Transverse colon (tissue), 4 donors: ENCODE data around the gene RNFT2.

ENCODE experiments used
- POLR2A ChIP-seq: fragments of 450-650 bp; IDR thresholded peaks from one replicate; pipeline ENCODE4 v1.6.1; 2016; ENCODE audit warnings: antibody characterized with exemption, mild to moderate bottlenecking, moderate library complexity
- POLR2AphosphoS5 ChIP-seq, 3 donors: sonication (generic); formaldehyde crosslinking; IDR thresholded peaks; one replicate each; pipeline ENCODE4 v1.6.1; 2016; ENCODE audit warnings: antibody characterized with exemption in 3 of 3
- TF ChIP-seq, protein P1 (sequence below), 5 experiments: fragments of 200-600 bp in 3 of 5; fragments of 450-650 bp in 2 of 5; sonication (generic) in 3 of 5; IDR thresholded peaks; 1 replicate in 2 of 5; 2 replicates in 3 of 5; pipeline ENCODE4 v1.5.1; 2016 to 2017; ENCODE audit warnings: antibody characterized with exemption in 5 of 5, inconsistent platforms in 3 of 5, mild to moderate bottlenecking in 2 of 5, moderate library complexity in 1 of 5

DNA sequence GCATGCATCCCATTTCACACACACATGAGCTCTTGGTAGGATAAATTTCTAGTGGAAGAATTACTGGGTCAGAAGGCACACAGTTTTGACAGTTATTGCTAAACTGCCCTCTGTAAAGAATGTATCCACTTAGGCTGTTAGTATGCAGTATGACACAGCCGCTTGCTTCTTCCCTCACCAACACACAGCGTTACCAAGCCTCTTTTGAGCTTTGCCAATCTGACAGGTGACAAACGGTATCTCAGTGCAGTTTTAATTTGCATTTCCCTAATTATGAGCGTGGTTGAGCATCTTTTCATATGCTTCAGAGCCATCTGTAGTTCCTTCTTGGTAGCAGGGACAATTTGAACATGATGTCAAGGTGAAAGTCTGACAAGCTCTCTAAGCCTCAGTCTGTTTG, 100.2 kb downstream of the RNFT2 start:
- TF ChIP-seq, protein P1, sequence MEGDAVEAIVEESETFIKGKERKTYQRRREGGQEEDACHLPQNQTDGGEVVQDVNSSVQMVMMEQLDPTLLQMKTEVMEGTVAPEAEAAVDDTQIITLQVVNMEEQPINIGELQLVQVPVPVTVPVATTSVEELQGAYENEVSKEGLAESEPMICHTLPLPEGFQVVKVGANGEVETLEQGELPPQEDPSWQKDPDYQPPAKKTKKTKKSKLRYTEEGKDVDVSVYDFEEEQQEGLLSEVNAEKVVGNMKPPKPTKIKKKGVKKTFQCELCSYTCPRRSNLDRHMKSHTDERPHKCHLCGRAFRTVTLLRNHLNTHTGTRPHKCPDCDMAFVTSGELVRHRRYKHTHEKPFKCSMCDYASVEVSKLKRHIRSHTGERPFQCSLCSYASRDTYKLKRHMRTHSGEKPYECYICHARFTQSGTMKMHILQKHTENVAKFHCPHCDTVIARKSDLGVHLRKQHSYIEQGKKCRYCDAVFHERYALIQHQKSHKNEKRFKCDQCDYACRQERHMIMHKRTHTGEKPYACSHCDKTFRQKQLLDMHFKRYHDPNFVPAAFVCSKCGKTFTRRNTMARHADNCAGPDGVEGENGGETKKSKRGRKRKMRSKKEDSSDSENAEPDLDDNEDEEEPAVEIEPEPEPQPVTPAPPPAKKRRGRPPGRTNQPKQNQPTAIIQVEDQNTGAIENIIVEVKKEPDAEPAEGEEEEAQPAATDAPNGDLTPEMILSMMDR (IDR thresholded peaks at IDR 0.05) = no peak
- TF ChIP-seq POLR2AphosphoS5 (IDR thresholded peaks at IDR 0.05) = no peak
- TF ChIP-seq POLR2A = no peak
